B cell (primary cell): ENCODE data around the gene MYD88. TPM values are rescaled to one million over a fixed set of nuclear protein-coding genes. Genes with fewer than 3 reads are reported as not detected.

Source experiments
- ATAC-seq: fragments of 200-7000 bp; cut with Tn5 transposase; one replicate; pipeline ENCODE4 v1.10.0; 2021; ENCODE audit warnings: low read depth, mild to moderate bottlenecking, moderate number of reproducible peaks, moderate library complexity
- CTCF ChIA-PET: fragments of 350-600 bp; sonication (Branson Sonifier 250); formaldehyde crosslinking; loops from one replicate; lab custom pipeline; 2021; ENCODE audit warnings: antibody characterized with exemption, inconsistent platforms; lab: Charles Lee
- POLR2A ChIA-PET: fragments of 350-600 bp; sonication (Branson Sonifier 250); formaldehyde crosslinking; loops from one replicate; lab custom pipeline; 2021; ENCODE audit warnings: antibody characterized with exemption; lab: Charles Lee
- DNase-seq: peaks from one replicate; pipeline ENCODE4 v3.0.0; 2013
- H2AFZ ChIP-seq: 2 replicates; pipeline ENCODE4 v1.6.1; 2012; ENCODE audit warnings: mild to moderate bottlenecking, low read depth, low read length; ENCODE audit not compliant: insufficient read depth, poor library complexity, severe bottlenecking
- H3K27ac ChIP-seq, 2 donors: 1 replicate in 1 of 2; 2 replicates in 1 of 2; pipeline ENCODE4 v1.5.1; 2012 to 2013; ENCODE audit warnings: low read length in 2 of 2, mild to moderate bottlenecking in 2 of 2, moderate library complexity in 1 of 2
- H3K27me3 ChIP-seq, 4 experiments: fragments of 200-600 bp in 1 of 4; sonication (generic) in 1 of 4; replicated peaks in 1 of 4; 1 replicate in 2 of 4; 2 replicates in 2 of 4; pipeline versions ENCODE4 v1.6.1 to v1.7.0; 2013 to 2016; ENCODE audit warnings: low read length in 3 of 4, mild to moderate bottlenecking in 2 of 4, mixed read lengths in 1 of 4, moderate library complexity in 1 of 4; ENCODE audit not compliant: insufficient read depth in 4 of 4, control insufficient read depth in 3 of 4; ENCODE audit errors: control extremely low read depth in 1 of 4
- H3K36me3 ChIP-seq, 2 experiments: replicated peaks in 1 of 2; 1 replicate in 1 of 2; 2 replicates in 1 of 2; pipeline versions ENCODE4 v1.6.1 to v1.7.1; 2013; ENCODE audit warnings: low read length in 1 of 2; ENCODE audit not compliant: insufficient read depth in 2 of 2, control insufficient read depth in 1 of 2; ENCODE audit errors: control extremely low read depth in 1 of 2, extremely low read depth in 1 of 2
- H3K4me1 ChIP-seq, 2 donors: fragments of 200-600 bp in 1 of 2; sonication (generic) in 1 of 2; 1 replicate in 1 of 2; 2 replicates in 1 of 2; pipeline versions ENCODE4 v1.5.1 to v1.6.1; 2013 to 2017; ENCODE audit warnings: low read length in 2 of 2; ENCODE audit not compliant: control insufficient read depth in 2 of 2, insufficient read depth in 2 of 2
- H3K4me2 ChIP-seq: replicated peaks from 2 replicates; pipeline ENCODE3; 2012; ENCODE audit warnings: mild to moderate bottlenecking, low read depth, low read length; ENCODE audit not compliant: poor library complexity, severe bottlenecking
- H3K4me3 ChIP-seq, 5 experiments: fragments of 200-600 bp in 1 of 5; sonication (generic) in 1 of 5; 1 replicate in 3 of 5; 2 replicates in 2 of 5; pipeline versions ENCODE4 v1.5.1 to v1.7.0; 2011 to 2016; ENCODE audit warnings: low read length in 4 of 5, mild to moderate bottlenecking in 4 of 5, low read depth in 2 of 5, control low read depth in 1 of 5, moderate library complexity in 1 of 5; ENCODE audit not compliant: insufficient read depth in 1 of 5; ENCODE audit errors: control extremely low read depth in 1 of 5, extremely low read depth in 1 of 5
- H3K79me2 ChIP-seq: fragments of 200-600 bp; sonication (generic); one replicate; pipeline ENCODE4 v1.6.0; 2016; ENCODE audit warnings: low read length; ENCODE audit not compliant: control insufficient read depth, insufficient read depth
- H3K9ac ChIP-seq: fragments of 200-600 bp; sonication (generic); 2 replicates; pipeline ENCODE4 v1.6.1; 2017; ENCODE audit warnings: mild to moderate bottlenecking, low read length, moderate library complexity
- H3K9me3 ChIP-seq, 3 donors: one replicate each; pipeline versions ENCODE4 v1.6.1 to v1.7.1; 2013; ENCODE audit warnings: low read length in 2 of 3; ENCODE audit not compliant: control insufficient read depth in 2 of 3, insufficient read depth in 1 of 3; ENCODE audit errors: control extremely low read depth in 1 of 3
- H4K20me1 ChIP-seq: 2 replicates; pipeline ENCODE4 v1.6.0; 2012; ENCODE audit warnings: mild to moderate bottlenecking, low read length; ENCODE audit not compliant: insufficient read depth, control insufficient read depth, poor library complexity, severe bottlenecking
- H3K27ac Mint-ChIP-seq: one replicate; pipeline ENCODE4 v1.8.0; 2021; ENCODE audit warnings: mixed read lengths
- H3K27me3 Mint-ChIP-seq: one replicate; pipeline ENCODE4 v1.8.0; 2021; ENCODE audit warnings: mixed read lengths
- H3K4me1 Mint-ChIP-seq: one replicate; pipeline ENCODE4 v1.8.0; 2021; ENCODE audit warnings: mixed read lengths
- H3K4me3 Mint-ChIP-seq: one replicate; pipeline ENCODE4 v1.8.0; 2021; ENCODE audit warnings: mixed read lengths
- H3K9me3 Mint-ChIP-seq: one replicate; pipeline ENCODE4 v1.8.0; 2022; ENCODE audit warnings: mixed read lengths; ENCODE audit not compliant: insufficient read depth
- EZH2 ChIP-seq: IDR thresholded peaks from 2 replicates; pipeline ENCODE4 v1.6.1; 2012; ENCODE audit warnings: borderline replicate concordance, low read depth, mild to moderate bottlenecking, moderate library complexity, low read length; ENCODE audit not compliant: insufficient read depth, poor library complexity, severe bottlenecking
- WGBS: methylation state at CpG from one replicate; pipeline ENCODE4 v1.1.5; 2013; ENCODE audit warnings: missing lambda C conversion rate; ENCODE audit not compliant: insufficient coverage; 5-methylcytosine and 5-hydroxymethylcytosine counted together
- intact Hi-C: fragments of 100-400 bp; cut with micrococcal nuclease; formaldehyde crosslinking; loops from one replicate; pipeline ENCODE4 v1.10.0; 2022
- polyA plus RNA-seq: library from polyadenylated mRNA; depleted of rRNA; stranded (reverse); fragments of >200 nt; gene quantifications from 2 replicates; pipeline ENCODE4 v1.2.3, GENCODE V29; 2012
- total RNA-seq, 2 donors: library from RNA; stranded (reverse); fragments of 120-200 nt in 1 of 2; gene quantifications; 1 replicate in 1 of 2; 2 replicates in 1 of 2; pipeline versions ENCODE4 v1.2.3 to v1.2.4, GENCODE V29; 2013 to 2022
- TF ChIP-seq, protein P1 (sequence below): fragments of 200-600 bp; IDR thresholded peaks from one replicate; pipeline ENCODE4 v1.8.0; 2022; ENCODE audit warnings: antibody characterized with exemption, mild to moderate bottlenecking

MYD88 gene
- total and polyA plus RNA-seq, 2 donors (not counting 1 experiment from before 2014, with no cell fraction given) = 48.0 to 52.3 TPM

DNA sequence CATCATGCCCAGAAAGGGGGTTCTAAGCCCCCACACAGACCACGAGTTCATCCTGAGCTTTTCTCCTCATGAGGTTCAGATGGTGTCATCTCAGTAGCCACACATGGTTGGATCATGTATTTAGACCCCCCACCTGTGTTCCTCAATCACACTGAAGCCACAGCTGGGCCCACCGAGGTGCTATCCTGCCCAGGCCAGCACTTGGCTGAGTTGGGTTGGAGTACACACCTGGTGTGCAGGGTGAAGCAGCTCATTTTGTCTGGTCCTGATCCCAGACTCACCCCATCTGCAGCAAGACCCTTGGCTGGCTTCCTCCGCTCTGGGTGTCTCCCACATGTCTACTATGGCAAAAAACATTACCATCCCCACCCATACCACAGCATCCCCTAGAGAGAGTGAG lies 43.5 kb upstream of the MYD88 start:
- CTCF ChIA-PET = no interaction called here
- peaks cover 22% of the 10 kb centered on the region for H3K27me3 Mint-ChIP-seq

DNA sequence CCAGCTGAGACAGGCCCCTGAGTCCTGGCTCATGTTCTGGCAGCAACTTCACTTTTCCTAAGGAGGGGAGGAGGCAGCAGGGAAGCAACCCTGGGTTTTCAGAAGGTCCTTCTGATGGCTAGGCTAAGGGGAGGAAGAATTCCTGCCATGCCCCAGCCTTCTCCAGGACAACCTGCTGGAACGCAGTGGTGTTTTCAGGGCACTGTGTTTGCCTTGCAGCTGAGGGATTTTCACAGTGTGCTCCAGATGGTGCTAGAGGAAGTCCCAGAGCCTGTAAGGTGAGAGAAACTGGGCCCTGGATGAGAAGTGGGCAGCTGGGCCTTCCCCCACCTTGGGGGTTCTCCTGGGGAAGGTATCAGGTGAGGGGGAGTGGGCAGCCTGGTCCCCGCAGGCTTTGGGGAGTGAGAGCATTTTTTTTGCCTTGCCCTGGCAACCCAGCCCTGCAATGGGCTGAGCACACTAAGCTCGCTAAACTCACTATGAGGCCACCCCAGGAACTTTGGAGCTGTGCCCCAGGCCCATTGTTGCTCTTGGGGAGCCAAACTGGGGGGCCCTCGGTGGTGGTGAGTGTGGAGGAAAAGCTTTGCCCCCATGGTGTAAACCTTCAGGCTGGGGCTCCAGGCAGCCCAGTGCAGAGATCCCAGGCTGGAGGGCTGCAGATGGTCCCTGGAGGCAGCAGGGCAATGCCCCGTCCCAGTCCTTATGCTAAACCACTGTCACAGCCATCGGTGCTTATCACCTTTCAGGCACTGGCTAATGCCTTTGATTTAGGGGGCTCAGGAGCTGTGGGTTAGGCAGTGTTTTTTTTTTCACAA lies 42.6 kb upstream of the MYD88 start:
- Histone ChIP-seq H3K9ac (no peak overlapping the region), H3K36me3 (no peaks in the 10 kb centered on the region), H3K79me2 (no peaks in the 10 kb centered on the region), H3K4me2 (no peak overlapping the region), H3K4me3 (no peak overlapping the region), H3K9me3 (no peaks in the 10 kb centered on the region), H3K4me1 (no peaks in the 10 kb centered on the region), H2AFZ (no peak overlapping the region), H4K20me1 (no peaks in the 10 kb centered on the region), H3K27me3 (peaks cover 0 to 6% (median 0%) of the 10 kb centered on the region in 4 experiments), H3K27ac (no peak overlapping the region)
- H3K27me3 Mint-ChIP-seq = peaks cover 22% of the 10 kb centered on the region
- ATAC-seq (no peak), DNase-seq (no peak)
- H3K4me3 Mint-ChIP-seq = no peak overlapping the region
- CTCF ChIA-PET = interaction anchor here (0.6 kb wide), 1 partner anchor 384 kb away, joined by 3 read pairs; no protein-coding TSS in a partner anchor
- 88% methylated on average over 5 of the region's 6 CpGs for WGBS
- no peak overlapping the region for H3K27ac Mint-ChIP-seq
- no peak for TF ChIP-seq EZH2
- TF ChIP-seq, protein P1, sequence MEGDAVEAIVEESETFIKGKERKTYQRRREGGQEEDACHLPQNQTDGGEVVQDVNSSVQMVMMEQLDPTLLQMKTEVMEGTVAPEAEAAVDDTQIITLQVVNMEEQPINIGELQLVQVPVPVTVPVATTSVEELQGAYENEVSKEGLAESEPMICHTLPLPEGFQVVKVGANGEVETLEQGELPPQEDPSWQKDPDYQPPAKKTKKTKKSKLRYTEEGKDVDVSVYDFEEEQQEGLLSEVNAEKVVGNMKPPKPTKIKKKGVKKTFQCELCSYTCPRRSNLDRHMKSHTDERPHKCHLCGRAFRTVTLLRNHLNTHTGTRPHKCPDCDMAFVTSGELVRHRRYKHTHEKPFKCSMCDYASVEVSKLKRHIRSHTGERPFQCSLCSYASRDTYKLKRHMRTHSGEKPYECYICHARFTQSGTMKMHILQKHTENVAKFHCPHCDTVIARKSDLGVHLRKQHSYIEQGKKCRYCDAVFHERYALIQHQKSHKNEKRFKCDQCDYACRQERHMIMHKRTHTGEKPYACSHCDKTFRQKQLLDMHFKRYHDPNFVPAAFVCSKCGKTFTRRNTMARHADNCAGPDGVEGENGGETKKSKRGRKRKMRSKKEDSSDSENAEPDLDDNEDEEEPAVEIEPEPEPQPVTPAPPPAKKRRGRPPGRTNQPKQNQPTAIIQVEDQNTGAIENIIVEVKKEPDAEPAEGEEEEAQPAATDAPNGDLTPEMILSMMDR = no peak
- POLR2A ChIA-PET = no interaction called here
- intact Hi-C loops = no loop called here
- H3K4me1 Mint-ChIP-seq = no peaks in the 10 kb centered on the region
- no peaks in the 10 kb centered on the region for H3K9me3 Mint-ChIP-seq

More for the DNA sequence above, 43.5 kb upstream of the MYD88 start:
- intact Hi-C loops = no loop called here
- Mint-ChIP-seq H3K27ac (no peak overlapping the region), H3K4me1 (no peaks in the 10 kb centered on the region), H3K4me3 (no peak overlapping the region), H3K9me3 (no peaks in the 10 kb centered on the region)
- TF ChIP-seq, protein P1 = no peak
- no peak for TF ChIP-seq EZH2
- Histone ChIP-seq H3K79me2 (no peaks in the 10 kb centered on the region), H3K9ac (no peak overlapping the region), H4K20me1 (no peaks in the 10 kb centered on the region), H3K27ac (no peak overlapping the region), H3K36me3 (no peaks in the 10 kb centered on the region), H3K27me3 (peaks cover 0 to 6% (median 0%) of the 10 kb centered on the region in 4 experiments), H2AFZ (no peak overlapping the region), H3K4me3 (no peak overlapping the region), H3K9me3 (no peaks in the 10 kb centered on the region), H3K4me1 (no peaks in the 10 kb centered on the region), H3K4me2 (no peak overlapping the region)
- ATAC-seq = no peak
- 92% methylated on average over 2 of the region's 3 CpGs for WGBS
- POLR2A ChIA-PET = no interaction called here
- no peak for DNase-seq
